Neural cell (in vitro differentiated cells): ENCODE results near the gene PRKCQ.

ENCODE experiments used
- EZH2 ChIP-seq: fragments of 200-600, 300-800 bp; shearing (Covaris generic), sonication (generic); IDR thresholded peaks from 2 replicates; pipeline ENCODE4 v1.6.1; 2014; ENCODE audit warnings: antibody characterized with exemption, low read length, borderline replicate concordance, mild to moderate bottlenecking; ENCODE audit not compliant: insufficient read depth, poor library complexity, severe bottlenecking
- POLR2AphosphoS5 ChIP-seq: IDR thresholded peaks from 2 replicates; pipeline ENCODE4 v1.6.1; 2012
- TF ChIP-seq, protein P1 (sequence below): fragments of 450-650 bp; IDR thresholded peaks from 2 replicates; pipeline ENCODE4 v1.5.1; 2014; ENCODE audit warnings: antibody characterized with exemption, mild to moderate bottlenecking, moderate library complexity; ENCODE audit not compliant: poor library complexity, severe bottlenecking

DNA sequence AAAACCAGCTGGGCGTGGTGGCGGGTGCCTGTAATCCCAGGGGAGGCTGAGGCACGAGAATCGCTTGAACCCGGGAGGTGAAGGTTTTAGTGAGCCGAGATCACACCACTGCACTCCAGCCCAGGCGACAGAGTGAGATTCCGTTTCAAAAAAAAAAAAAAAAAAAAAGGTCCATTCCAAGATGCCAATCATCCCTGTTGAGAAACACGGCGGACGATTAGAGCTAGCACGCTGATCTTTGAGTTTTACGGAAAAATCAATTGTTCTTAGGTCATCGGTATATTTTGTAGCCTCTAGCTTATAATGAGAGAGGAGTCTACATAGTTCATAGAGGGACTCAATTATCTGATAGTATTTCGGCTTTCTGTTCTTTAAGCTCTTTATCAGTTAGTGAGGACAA lies 169.2 kb downstream of the PRKCQ start:
- no peak for TF ChIP-seq POLR2AphosphoS5
- TF ChIP-seq, protein P1, sequence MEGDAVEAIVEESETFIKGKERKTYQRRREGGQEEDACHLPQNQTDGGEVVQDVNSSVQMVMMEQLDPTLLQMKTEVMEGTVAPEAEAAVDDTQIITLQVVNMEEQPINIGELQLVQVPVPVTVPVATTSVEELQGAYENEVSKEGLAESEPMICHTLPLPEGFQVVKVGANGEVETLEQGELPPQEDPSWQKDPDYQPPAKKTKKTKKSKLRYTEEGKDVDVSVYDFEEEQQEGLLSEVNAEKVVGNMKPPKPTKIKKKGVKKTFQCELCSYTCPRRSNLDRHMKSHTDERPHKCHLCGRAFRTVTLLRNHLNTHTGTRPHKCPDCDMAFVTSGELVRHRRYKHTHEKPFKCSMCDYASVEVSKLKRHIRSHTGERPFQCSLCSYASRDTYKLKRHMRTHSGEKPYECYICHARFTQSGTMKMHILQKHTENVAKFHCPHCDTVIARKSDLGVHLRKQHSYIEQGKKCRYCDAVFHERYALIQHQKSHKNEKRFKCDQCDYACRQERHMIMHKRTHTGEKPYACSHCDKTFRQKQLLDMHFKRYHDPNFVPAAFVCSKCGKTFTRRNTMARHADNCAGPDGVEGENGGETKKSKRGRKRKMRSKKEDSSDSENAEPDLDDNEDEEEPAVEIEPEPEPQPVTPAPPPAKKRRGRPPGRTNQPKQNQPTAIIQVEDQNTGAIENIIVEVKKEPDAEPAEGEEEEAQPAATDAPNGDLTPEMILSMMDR = no peak
- TF ChIP-seq EZH2 = no peak
